AG09309 (cell line): ENCODE measurements around the gene ZNF445.
"Not testable (repeated sequence)": the region's sequence is repeated elsewhere in the genome, so short reads cannot be mapped to it uniquely, and the experiment has no call there.

Source experiments
- DNase-seq: peaks from one replicate; pipeline ENCODE4 v3.0.0-alpha.2; 2010; ENCODE audit warnings: low read depth
- H3K4me3 ChIP-seq: 2 replicates; pipeline ENCODE4 v1.5.1; 2011; ENCODE audit warnings: mild to moderate bottlenecking, low read depth, low read length, moderate library complexity; ENCODE audit not compliant: control insufficient read depth
- CTCF ChIP-seq: IDR thresholded peaks from 2 replicates; pipeline ENCODE4 v1.5.1; 2011; ENCODE audit warnings: mild to moderate bottlenecking, low read depth, low read length, inconsistent platforms; ENCODE audit not compliant: insufficient read depth, control insufficient read depth; ENCODE audit errors: missing control alignments

ZNF445 gene

GRCh38 chr3:44478055-44478468, 592 bp upstream of the ZNF445 start:
- DNase-seq: no peak
- peak overlapping the region; percentile 60 for H3K4me3 ChIP-seq
- no peak for TF ChIP-seq CTCF

GRCh38 chr3:44476963-44477311, 533 bp downstream of the ZNF445 start:
- TF ChIP-seq CTCF: no peak
- peak overlapping the region; percentile 60 for H3K4me3 ChIP-seq
- no peak for DNase-seq

GRCh38 chr3:44476181-44476611, 1.3 kb downstream of the ZNF445 start:
- no peak for DNase-seq
- peak overlapping the region; percentile 60 for H3K4me3 ChIP-seq
- TF ChIP-seq CTCF: peak; percentile 7

GRCh38 chr3:44474886-44475285, 2.6 kb downstream of the ZNF445 start:
- H3K4me3 ChIP-seq, DNase-seq: not testable (repeated sequence)

- no peak overlapping the region for H3K4me3 ChIP-seq
- no peak for DNase-seq
- no peak for TF ChIP-seq CTCF
These were observed 7.0 kb downstream of the ZNF445 start for GRCh38 chr3:44470430-44470829.

- no peak for DNase-seq
- no peak overlapping the region for H3K4me3 ChIP-seq
- no peak for TF ChIP-seq CTCF
These were observed 7.6 kb downstream of the ZNF445 start for GRCh38 chr3:44469914-44470313.

- DNase-seq: no peak
- H3K4me3 ChIP-seq: no peak overlapping the region
- no peak for TF ChIP-seq CTCF
These were observed 8.6 kb downstream of the ZNF445 start for GRCh38 chr3:44468572-44469520.

- DNase-seq, H3K4me3 ChIP-seq: not testable (repeated sequence)
These were observed 9.4 kb downstream of the ZNF445 start for GRCh38 chr3:44468099-44468537.
